Uterus (tissue), 2 donors: ENCODE data around the gene RAPGEF2.

Source experiments
- POLR2A ChIP-seq, 2 donors: fragments of 450-650 bp; IDR thresholded peaks; one replicate each; pipeline ENCODE4 v1.6.1; 2016; ENCODE audit warnings: antibody characterized with exemption in 2 of 2, mild to moderate bottlenecking in 1 of 2, moderate library complexity in 1 of 2
- TF ChIP-seq, protein P1 (sequence below), 4 experiments: fragments of 200-600 bp in 2 of 4; fragments of 450-650 bp in 2 of 4; sonication (generic) in 2 of 4; IDR thresholded peaks; one replicate each; pipeline ENCODE4 v1.5.1; 2016 to 2019; ENCODE audit warnings: antibody characterized with exemption in 4 of 4, mild to moderate bottlenecking in 2 of 4, moderate library complexity in 1 of 4

DNA sequence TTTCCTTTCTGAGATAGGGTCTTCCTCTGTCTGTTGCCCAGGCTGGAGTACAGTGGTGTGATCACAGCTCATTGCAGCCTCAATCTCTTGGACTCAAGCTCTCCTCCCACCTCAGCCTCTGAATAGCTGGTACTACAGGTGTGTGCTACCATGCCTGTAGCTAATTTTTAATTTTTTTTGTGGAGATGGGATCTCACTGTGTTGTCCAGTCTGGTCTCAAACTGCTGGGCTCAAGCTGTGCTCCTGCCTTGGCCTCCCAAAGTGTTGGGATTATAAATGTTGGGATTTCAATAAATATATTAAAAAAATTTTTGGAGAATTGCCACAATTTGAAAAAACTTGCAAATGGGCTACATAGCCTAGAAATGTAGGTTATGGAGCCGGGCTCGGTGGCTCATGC lies 18.5 kb downstream of the RAPGEF2 start:
- TF ChIP-seq, protein P1, sequence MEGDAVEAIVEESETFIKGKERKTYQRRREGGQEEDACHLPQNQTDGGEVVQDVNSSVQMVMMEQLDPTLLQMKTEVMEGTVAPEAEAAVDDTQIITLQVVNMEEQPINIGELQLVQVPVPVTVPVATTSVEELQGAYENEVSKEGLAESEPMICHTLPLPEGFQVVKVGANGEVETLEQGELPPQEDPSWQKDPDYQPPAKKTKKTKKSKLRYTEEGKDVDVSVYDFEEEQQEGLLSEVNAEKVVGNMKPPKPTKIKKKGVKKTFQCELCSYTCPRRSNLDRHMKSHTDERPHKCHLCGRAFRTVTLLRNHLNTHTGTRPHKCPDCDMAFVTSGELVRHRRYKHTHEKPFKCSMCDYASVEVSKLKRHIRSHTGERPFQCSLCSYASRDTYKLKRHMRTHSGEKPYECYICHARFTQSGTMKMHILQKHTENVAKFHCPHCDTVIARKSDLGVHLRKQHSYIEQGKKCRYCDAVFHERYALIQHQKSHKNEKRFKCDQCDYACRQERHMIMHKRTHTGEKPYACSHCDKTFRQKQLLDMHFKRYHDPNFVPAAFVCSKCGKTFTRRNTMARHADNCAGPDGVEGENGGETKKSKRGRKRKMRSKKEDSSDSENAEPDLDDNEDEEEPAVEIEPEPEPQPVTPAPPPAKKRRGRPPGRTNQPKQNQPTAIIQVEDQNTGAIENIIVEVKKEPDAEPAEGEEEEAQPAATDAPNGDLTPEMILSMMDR (IDR thresholded peaks at IDR 0.05), result no peak
- TF ChIP-seq POLR2A (IDR thresholded peaks at IDR 0.05), result no peak
